HEK293 (cell line): ENCODE results near the gene SYNGAP1.
A peak's percentile ranks its signal among the peaks of the same experiment; 100 is the strongest.

ENCODE experiments used
- CTCF ChIA-PET: fragments of 350-600 bp; formaldehyde crosslinking; extraction: SDS; loops from one replicate; lab custom pipeline; 2021; ENCODE audit warnings: antibody characterized with exemption; lab: Yijun Ruan, JAX
- POLR2A ChIA-PET: fragments of 300-600 bp; formaldehyde crosslinking; extraction: SDS; loops from one replicate; lab custom pipeline; 2020; ENCODE audit warnings: antibody characterized with exemption, inconsistent platforms; lab: Yijun Ruan, JAX
- H3K27ac ChIP-seq: fragments of 200-500 bp; sonication (Bioruptor generic); 2 replicates; pipeline ENCODE4 v1.5.1; 2014; ENCODE audit warnings: low read depth, low read length, control low read depth, inconsistent platforms; ENCODE audit errors: extremely low read depth
- H3K36me3 ChIP-seq, 2 experiments: fragments of 200-500 bp in 1 of 2; sonication (Bioruptor generic) in 1 of 2; 1 replicate in 1 of 2; 2 replicates in 1 of 2; pipeline ENCODE4 v1.5.1; 2014 to 2017; ENCODE audit warnings: inconsistent platforms in 2 of 2, low read length in 2 of 2; ENCODE audit not compliant: control insufficient read depth in 2 of 2, insufficient read depth in 1 of 2
- H3K4me1 ChIP-seq: fragments of 200-500 bp; sonication (Bioruptor generic); 2 replicates; pipeline ENCODE4 v1.5.1; 2014; ENCODE audit warnings: mild to moderate bottlenecking, low read length, inconsistent platforms; ENCODE audit not compliant: control insufficient read depth, insufficient read depth
- H3K4me3 ChIP-seq: 2 replicates; pipeline ENCODE4 v1.5.1; 2011; ENCODE audit warnings: low read depth, mild to moderate bottlenecking, control low read depth, low read length, moderate library complexity
- H3K9me3 ChIP-seq: fragments of 200-500 bp; sonication (Bioruptor generic); 2 replicates; pipeline ENCODE4 v1.5.1; 2014; ENCODE audit warnings: low read depth, low read length, inconsistent platforms; ENCODE audit not compliant: control insufficient read depth, insufficient read depth
- BCL11A ChIP-seq: fragments of 450-650 bp; formaldehyde crosslinking; IDR thresholded peaks from 2 replicates; pipeline ENCODE4 v1.5.1; 2016; ENCODE audit warnings: low read depth, missing biosample characterization, missing genetic modification characterization
- EGR2 ChIP-seq: fragments of 450-650 bp; formaldehyde crosslinking; IDR thresholded peaks from 2 replicates; pipeline ENCODE4 v1.5.1; 2016; ENCODE audit warnings: low read depth, missing biosample characterization, missing genetic modification characterization
- KLF10 ChIP-seq: fragments of 450-650 bp; IDR thresholded peaks from 2 replicates; pipeline ENCODE4 v1.5.1; 2018; ENCODE audit warnings: missing biosample characterization, mild to moderate bottlenecking, missing genetic modification characterization
- KLF8 ChIP-seq: fragments of 450-650 bp; formaldehyde crosslinking; IDR thresholded peaks from 2 replicates; pipeline ENCODE4 v1.5.1; 2016; ENCODE audit warnings: missing biosample characterization, missing genetic modification characterization
- SP2 ChIP-seq: fragments of 450-650 bp; formaldehyde crosslinking; IDR thresholded peaks from 2 replicates; pipeline ENCODE4 v1.5.1; 2016; ENCODE audit warnings: missing biosample characterization, missing genetic modification characterization
- YY1 ChIP-seq: fragments of 450-650 bp; formaldehyde crosslinking; IDR thresholded peaks from 2 replicates; pipeline ENCODE4 v1.5.1; 2018; ENCODE audit warnings: missing biosample characterization, missing genetic modification characterization
- ZBTB20 ChIP-seq: fragments of 450-650 bp; formaldehyde crosslinking; IDR thresholded peaks from 2 replicates; pipeline ENCODE4 v1.5.1; 2016; ENCODE audit warnings: missing biosample characterization, missing genetic modification characterization
- ZIC2 ChIP-seq: fragments of 450-650 bp; formaldehyde crosslinking; IDR thresholded peaks from 2 replicates; pipeline ENCODE4 v1.5.1; 2016; ENCODE audit warnings: missing biosample characterization, missing genetic modification characterization
- ZNF175 ChIP-seq: fragments of 450-650 bp; formaldehyde crosslinking; IDR thresholded peaks from 2 replicates; pipeline ENCODE4 v1.5.1; 2016; ENCODE audit warnings: missing biosample characterization, missing genetic modification characterization
- ZNF335 ChIP-seq: fragments of 450-650 bp; formaldehyde crosslinking; conservative IDR thresholded peaks from 2 replicates; pipeline ENCODE4 v1.5.1; 2016; ENCODE audit warnings: missing biosample characterization, missing genetic modification characterization
- ZNF366 ChIP-seq: fragments of 450-650 bp; formaldehyde crosslinking; conservative IDR thresholded peaks from 2 replicates; pipeline ENCODE4 v1.5.1; 2016; ENCODE audit warnings: missing biosample characterization, missing genetic modification characterization
- ZNF37A ChIP-seq: fragments of 450-650 bp; IDR thresholded peaks from 2 replicates; pipeline ENCODE4 v1.5.1; 2018; ENCODE audit warnings: missing biosample characterization, missing genetic modification characterization
- ZNF433 ChIP-seq: fragments of 450-650 bp; formaldehyde crosslinking; IDR thresholded peaks from 2 replicates; pipeline ENCODE4 v1.5.1; 2016; ENCODE audit warnings: missing biosample characterization, missing genetic modification characterization, low read depth
- ZNF558 ChIP-seq: fragments of 450-650 bp; formaldehyde crosslinking; IDR thresholded peaks from 2 replicates; pipeline ENCODE4 v1.5.1; 2016; ENCODE audit warnings: missing biosample characterization, missing genetic modification characterization
- ZNF561 ChIP-seq: fragments of 450-650 bp; IDR thresholded peaks from 2 replicates; pipeline ENCODE4 v1.5.1; 2018; ENCODE audit warnings: missing biosample characterization, missing genetic modification characterization, borderline replicate concordance
- ZNF596 ChIP-seq: fragments of 450-650 bp; IDR thresholded peaks from 2 replicates; pipeline ENCODE4 v1.5.0; 2018; ENCODE audit warnings: missing biosample characterization, mild to moderate bottlenecking, missing genetic modification characterization, moderate library complexity
- ZNF629 ChIP-seq: fragments of 450-650 bp; formaldehyde crosslinking; IDR thresholded peaks from 2 replicates; pipeline ENCODE4 v1.5.1; 2017; ENCODE audit warnings: missing biosample characterization, missing genetic modification characterization
- ZNF654 ChIP-seq: fragments of 450-650 bp; formaldehyde crosslinking; IDR thresholded peaks from 2 replicates; pipeline ENCODE4 v1.5.1; 2016; ENCODE audit warnings: low read depth, missing biosample characterization, missing genetic modification characterization
- ZNF677 ChIP-seq: fragments of 450-650 bp; IDR thresholded peaks from 2 replicates; pipeline ENCODE4 v1.5.0; 2018; ENCODE audit warnings: missing biosample characterization, mild to moderate bottlenecking, missing genetic modification characterization, moderate library complexity
- ZNF776 ChIP-seq: fragments of 450-650 bp; formaldehyde crosslinking; IDR thresholded peaks from 2 replicates; pipeline ENCODE4 v1.5.0; 2017; ENCODE audit warnings: missing biosample characterization, missing genetic modification characterization, borderline replicate concordance
- ZSCAN16 ChIP-seq: fragments of 450-650 bp; formaldehyde crosslinking; IDR thresholded peaks from 2 replicates; pipeline ENCODE4 v1.5.1; 2016; ENCODE audit warnings: missing biosample characterization, missing genetic modification characterization
- TF ChIP-seq, protein P1 (sequence below): fragments of 450-650 bp; formaldehyde crosslinking; IDR thresholded peaks from 2 replicates; pipeline ENCODE4 v1.5.1; 2016; ENCODE audit warnings: missing biosample characterization, missing genetic modification characterization
- TF ChIP-seq, protein P2 (sequence below): fragments of 450-650 bp; formaldehyde crosslinking; IDR thresholded peaks from 2 replicates; pipeline ENCODE4 v1.5.1; 2016; ENCODE audit warnings: missing biosample characterization, missing genetic modification characterization
- TF ChIP-seq, protein P3 (sequence below): fragments of 450-650 bp; formaldehyde crosslinking; IDR thresholded peaks from 2 replicates; pipeline ENCODE4 v1.5.1; 2016; ENCODE audit warnings: missing biosample characterization, missing genetic modification characterization
- TF ChIP-seq, protein P4 (sequence below): fragments of 450-650 bp; formaldehyde crosslinking; IDR thresholded peaks from 2 replicates; pipeline ENCODE4 v1.5.0; 2017; ENCODE audit warnings: missing biosample characterization, missing genetic modification characterization, borderline replicate concordance

The SYNGAP1 gene

DNA sequence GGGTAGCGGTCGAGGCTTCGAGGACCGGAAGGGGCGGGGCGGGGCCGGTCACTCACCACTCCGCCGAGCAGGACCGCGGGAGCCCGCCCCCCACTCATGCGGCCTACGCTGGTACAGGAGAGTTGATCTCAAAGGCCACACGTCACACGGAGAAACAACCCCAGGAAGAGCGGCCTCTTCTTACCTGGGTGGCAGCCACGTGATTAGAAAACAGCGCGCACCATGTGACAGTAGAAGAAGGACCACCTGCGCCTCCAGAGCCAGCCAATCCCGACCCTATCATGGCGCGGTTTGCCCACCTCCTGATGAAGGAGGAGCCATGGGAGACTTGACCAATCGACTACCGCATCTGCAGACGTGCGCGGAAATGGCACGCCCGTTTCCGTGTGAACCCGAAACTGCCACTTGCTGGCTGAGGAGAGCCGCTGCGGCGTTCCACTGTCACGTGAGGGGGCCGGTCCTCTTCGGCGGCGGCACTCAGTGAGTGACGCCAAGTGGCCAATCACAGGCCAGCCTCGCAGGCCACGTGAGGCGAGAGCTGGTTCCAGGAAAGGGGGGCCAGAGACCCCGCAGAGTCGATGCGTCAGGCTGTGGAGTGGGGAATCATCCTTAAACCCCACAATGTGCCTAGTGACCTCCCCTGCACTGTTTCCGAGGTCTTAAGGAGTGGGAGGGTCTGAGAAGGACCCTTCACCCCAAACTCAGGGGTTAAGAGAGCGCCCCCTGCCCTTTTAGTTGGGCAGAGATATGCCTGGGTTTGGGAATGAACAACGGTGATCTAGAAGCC lies 1.8 kb upstream of the SYNGAP1 start, which contains the start of gene CUTA (continued):
- TF ChIP-seq, protein P1, sequence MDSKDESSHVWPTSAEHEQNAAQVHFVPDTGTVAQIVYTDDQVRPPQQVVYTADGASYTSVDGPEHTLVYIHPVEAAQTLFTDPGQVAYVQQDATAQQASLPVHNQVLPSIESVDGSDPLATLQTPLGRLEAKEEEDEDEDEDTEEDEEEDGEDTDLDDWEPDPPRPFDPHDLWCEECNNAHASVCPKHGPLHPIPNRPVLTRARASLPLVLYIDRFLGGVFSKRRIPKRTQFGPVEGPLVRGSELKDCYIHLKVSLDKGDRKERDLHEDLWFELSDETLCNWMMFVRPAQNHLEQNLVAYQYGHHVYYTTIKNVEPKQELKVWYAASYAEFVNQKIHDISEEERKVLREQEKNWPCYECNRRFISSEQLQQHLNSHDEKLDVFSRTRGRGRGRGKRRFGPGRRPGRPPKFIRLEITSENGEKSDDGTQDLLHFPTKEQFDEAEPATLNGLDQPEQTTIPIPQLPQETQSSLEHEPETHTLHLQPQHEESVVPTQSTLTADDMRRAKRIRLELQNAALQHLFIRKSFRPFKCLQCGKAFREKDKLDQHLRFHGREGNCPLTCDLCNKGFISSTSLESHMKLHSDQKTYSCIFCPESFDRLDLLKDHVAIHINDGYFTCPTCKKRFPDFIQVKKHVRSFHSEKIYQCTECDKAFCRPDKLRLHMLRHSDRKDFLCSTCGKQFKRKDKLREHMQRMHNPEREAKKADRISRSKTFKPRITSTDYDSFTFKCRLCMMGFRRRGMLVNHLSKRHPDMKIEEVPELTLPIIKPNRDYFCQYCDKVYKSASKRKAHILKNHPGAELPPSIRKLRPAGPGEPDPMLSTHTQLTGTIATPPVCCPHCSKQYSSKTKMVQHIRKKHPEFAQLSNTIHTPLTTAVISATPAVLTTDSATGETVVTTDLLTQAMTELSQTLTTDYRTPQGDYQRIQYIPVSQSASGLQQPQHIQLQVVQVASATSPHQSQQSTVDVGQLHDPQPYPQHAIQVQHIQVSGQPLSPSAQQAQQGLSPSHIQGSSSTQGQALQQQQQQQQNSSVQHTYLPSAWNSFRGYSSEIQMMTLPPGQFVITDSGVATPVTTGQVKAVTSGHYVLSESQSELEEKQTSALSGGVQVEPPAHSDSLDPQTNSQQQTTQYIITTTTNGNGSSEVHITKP (tag by site-specific recombination): peak; percentile 91
- no peak; the same call in 1 of the 2 replicates for TF ChIP-seq ZNF561 (tag by site-specific recombination)
- TF ChIP-seq, protein P2, sequence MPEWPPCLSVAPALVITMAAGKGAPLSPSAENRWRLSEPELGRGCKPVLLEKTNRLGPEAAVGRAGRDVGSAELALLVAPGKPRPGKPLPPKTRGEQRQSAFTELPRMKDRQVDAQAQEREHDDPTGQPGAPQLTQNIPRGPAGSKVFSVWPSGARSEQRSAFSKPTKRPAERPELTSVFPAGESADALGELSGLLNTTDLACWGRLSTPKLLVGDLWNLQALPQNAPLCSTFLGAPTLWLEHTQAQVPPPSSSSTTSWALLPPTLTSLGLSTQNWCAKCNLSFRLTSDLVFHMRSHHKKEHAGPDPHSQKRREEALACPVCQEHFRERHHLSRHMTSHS (tag by site-specific recombination): no peak
- TF ChIP-seq ZNF776 (tag by site-specific recombination): no peak
- TF ChIP-seq, protein P3, sequence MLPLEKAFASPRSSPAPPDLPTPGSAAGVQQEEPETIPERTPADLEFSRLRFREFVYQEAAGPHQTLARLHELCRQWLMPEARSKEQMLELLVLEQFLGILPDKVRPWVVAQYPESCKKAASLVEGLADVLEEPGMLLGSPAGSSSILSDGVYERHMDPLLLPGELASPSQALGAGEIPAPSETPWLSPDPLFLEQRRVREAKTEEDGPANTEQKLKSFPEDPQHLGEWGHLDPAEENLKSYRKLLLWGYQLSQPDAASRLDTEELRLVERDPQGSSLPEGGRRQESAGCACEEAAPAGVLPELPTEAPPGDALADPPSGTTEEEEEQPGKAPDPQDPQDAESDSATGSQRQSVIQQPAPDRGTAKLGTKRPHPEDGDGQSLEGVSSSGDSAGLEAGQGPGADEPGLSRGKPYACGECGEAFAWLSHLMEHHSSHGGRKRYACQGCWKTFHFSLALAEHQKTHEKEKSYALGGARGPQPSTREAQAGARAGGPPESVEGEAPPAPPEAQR (tag by site-specific recombination): no peak
- 0 out of 2 replicates have a peak, but pooled peaks have one; percentile 24 for TF ChIP-seq BCL11A (tag by site-specific recombination)
- TF ChIP-seq ZNF558 (tag by site-specific recombination): no peak
- no peak for TF ChIP-seq ZNF677 (tag by site-specific recombination)
- TF ChIP-seq ZNF175 (tag by site-specific recombination): no peak
- TF ChIP-seq ZIC2 (tag by site-specific recombination): peak; percentile 81
- TF ChIP-seq ZNF654 (tag by site-specific recombination): no peak

DNA sequence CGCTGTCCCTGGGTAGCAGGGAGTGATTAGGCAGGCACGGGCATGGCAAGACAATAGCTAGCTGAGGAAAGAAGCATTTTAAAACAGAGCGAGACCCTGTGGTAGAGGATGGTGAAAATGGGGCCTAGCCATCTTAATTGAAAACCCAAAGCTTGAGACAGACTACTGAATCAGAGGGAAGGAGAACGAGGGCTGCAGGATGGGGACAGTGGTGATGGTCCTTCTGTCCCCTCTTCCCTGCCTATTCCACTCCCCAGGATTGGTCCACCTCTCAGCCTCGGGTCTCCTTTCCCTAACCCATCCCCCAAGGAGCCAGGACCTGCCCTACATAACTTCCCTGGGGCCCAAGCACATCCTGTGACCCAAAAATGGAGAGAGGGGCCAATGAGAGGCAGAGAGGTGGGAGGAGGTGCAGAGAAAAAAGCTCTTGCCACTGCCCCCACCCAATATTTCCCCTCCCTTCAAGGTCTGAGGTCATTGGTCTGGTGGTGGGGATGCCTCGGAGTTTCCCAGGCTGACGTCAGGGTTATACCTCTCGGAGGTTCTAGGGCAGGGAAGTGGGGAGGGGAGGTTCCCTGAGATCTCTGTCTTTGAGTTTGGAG lies 1.1 kb upstream of the SYNGAP1 start:
- ChIA-PET CTCF (interaction anchor here (0.6 to 2.2 kb wide), 13 partner anchors 9 to 1277 kb away, joined by 3 to 13 read pairs (median 5); partner anchors contain the start of genes B3GALT4 and BAK1), POLR2A (interaction anchor here (0.5 to 3.4 kb wide), 13 partner anchors 9 to 796 kb away, joined by 3 to 16 read pairs (median 6); partner anchors contain the start of genes B3GALT4, PHF1, RPS18 and VPS52)
- H3K36me3 ChIP-seq: peaks cover 0 to 27% of the 10 kb centered on the region in 2 experiments; a peak in 1 of 3 replicates
- no peaks in the 10 kb centered on the region for H3K9me3 ChIP-seq
- H3K4me1 ChIP-seq: no peaks in the 10 kb centered on the region
- peak overlapping the region; percentile 46 for H3K4me3 ChIP-seq
- peak overlapping the region; percentile 42; the same call in 1 of the 2 replicates for H3K27ac ChIP-seq
- no peak for TF ChIP-seq KLF10 (tag by site-specific recombination)
- peak; percentile 17; the same call in 1 of the 2 replicates for TF ChIP-seq EGR2 (tag by site-specific recombination)
- 0 out of 2 replicates have a peak, but pooled peaks have one; percentile 23 for TF ChIP-seq ZNF596
- TF ChIP-seq ZNF37A (tag by site-specific recombination): no peak
- no peak for TF ChIP-seq ZSCAN16 (tag by site-specific recombination)
- TF ChIP-seq YY1 (tag by site-specific recombination): no peak
- 0 out of 2 replicates have a peak, but pooled peaks have one; percentile 4 for TF ChIP-seq SP2
- TF ChIP-seq, protein P4, sequence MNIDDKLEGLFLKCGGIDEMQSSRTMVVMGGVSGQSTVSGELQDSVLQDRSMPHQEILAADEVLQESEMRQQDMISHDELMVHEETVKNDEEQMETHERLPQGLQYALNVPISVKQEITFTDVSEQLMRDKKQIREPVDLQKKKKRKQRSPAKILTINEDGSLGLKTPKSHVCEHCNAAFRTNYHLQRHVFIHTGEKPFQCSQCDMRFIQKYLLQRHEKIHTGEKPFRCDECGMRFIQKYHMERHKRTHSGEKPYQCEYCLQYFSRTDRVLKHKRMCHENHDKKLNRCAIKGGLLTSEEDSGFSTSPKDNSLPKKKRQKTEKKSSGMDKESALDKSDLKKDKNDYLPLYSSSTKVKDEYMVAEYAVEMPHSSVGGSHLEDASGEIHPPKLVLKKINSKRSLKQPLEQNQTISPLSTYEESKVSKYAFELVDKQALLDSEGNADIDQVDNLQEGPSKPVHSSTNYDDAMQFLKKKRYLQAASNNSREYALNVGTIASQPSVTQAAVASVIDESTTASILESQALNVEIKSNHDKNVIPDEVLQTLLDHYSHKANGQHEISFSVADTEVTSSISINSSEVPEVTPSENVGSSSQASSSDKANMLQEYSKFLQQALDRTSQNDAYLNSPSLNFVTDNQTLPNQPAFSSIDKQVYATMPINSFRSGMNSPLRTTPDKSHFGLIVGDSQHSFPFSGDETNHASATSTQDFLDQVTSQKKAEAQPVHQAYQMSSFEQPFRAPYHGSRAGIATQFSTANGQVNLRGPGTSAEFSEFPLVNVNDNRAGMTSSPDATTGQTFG (tag by site-specific recombination): no peak
- TF ChIP-seq ZNF433 (tag by site-specific recombination): no peak
- TF ChIP-seq ZNF366 (tag by site-specific recombination): 0 out of 2 replicates have a peak, but pooled peaks have one; percentile 14
- TF ChIP-seq KLF8 (tag by site-specific recombination): no peak
- peak; percentile 10; the same call in 1 of the 2 replicates for TF ChIP-seq ZNF629
- TF ChIP-seq ZNF335 (tag by site-specific recombination): peak; percentile 7
- 0 out of 2 replicates have a peak, but pooled peaks have one; percentile 19 for TF ChIP-seq ZBTB20
